Neutrophil (primary cell): ENCODE data around the gene FBXO9.

Experiments
- H3K27ac ChIP-seq: fragments of 200-600 bp; sonication (generic); 2 replicates; pipeline ENCODE4 v1.5.1; 2016; ENCODE audit warnings: mild to moderate bottlenecking, moderate library complexity
- H3K27me3 ChIP-seq: fragments of 200-600 bp; sonication (generic); 2 replicates; pipeline ENCODE4 v1.6.0; 2016; ENCODE audit warnings: mild to moderate bottlenecking
- H3K36me3 ChIP-seq: fragments of 200-600 bp; sonication (generic); 2 replicates; pipeline ENCODE4 v1.5.1; 2017
- H3K4me1 ChIP-seq, 2 experiments: fragments of 200-600 bp in 1 of 2; sonication (generic) in 1 of 2; 1 replicate in 1 of 2; 2 replicates in 1 of 2; pipeline versions ENCODE4 v1.5.1 to v1.6.1; 2013 to 2016; ENCODE audit warnings: low read depth in 1 of 2, low read length in 1 of 2, mild to moderate bottlenecking in 1 of 2, moderate library complexity in 1 of 2; ENCODE audit not compliant: control insufficient read depth in 1 of 2, insufficient read depth in 1 of 2
- H3K4me3 ChIP-seq, 2 experiments: fragments of 200-600 bp in 1 of 2; sonication (generic) in 1 of 2; 1 replicate in 1 of 2; 2 replicates in 1 of 2; pipeline ENCODE4 v1.5.1; 2013 to 2016; ENCODE audit warnings: low read depth in 1 of 2, low read length in 1 of 2, mild to moderate bottlenecking in 1 of 2, moderate library complexity in 1 of 2
- H3K9me3 ChIP-seq: fragments of 200-600 bp; sonication (generic); 2 replicates; pipeline ENCODE4 v1.5.1; 2016
- CTCF ChIP-seq: fragments of 200-600 bp; sonication (generic); IDR thresholded peaks from 2 replicates; pipeline ENCODE4 v1.5.1; 2016; ENCODE audit warnings: antibody characterized with exemption

FBXO9 gene

GRCh38 chr6:53032849-53033248 is 32.4 kb upstream of the FBXO9 start:
- H3K4me1 ChIP-seq = no peaks in the 10 kb centered on the region
- no peak overlapping the region for H3K4me3 ChIP-seq
- no peak for TF ChIP-seq CTCF
- H3K9me3 ChIP-seq = no peaks in the 10 kb centered on the region
- H3K27ac ChIP-seq = no peak overlapping the region
- H3K36me3 ChIP-seq = peaks cover 74% of the 10 kb centered on the region
- no peaks in the 10 kb centered on the region for H3K27me3 ChIP-seq

GRCh38 chr6:53033764-53034163 is 31.4 kb upstream of the FBXO9 start:
- H3K36me3 ChIP-seq = peaks cover 70% of the 10 kb centered on the region
- H3K27me3 ChIP-seq = no peaks in the 10 kb centered on the region
- H3K4me1 ChIP-seq = no peaks in the 10 kb centered on the region
- no peak overlapping the region for H3K27ac ChIP-seq
- no peak overlapping the region for H3K4me3 ChIP-seq
- no peak for TF ChIP-seq CTCF
- H3K9me3 ChIP-seq = no peaks in the 10 kb centered on the region

GRCh38 chr6:53035549-53036213 is 29.5 kb upstream of the FBXO9 start:
- H3K4me3 ChIP-seq = no peak overlapping the region
- H3K27me3 ChIP-seq = no peaks in the 10 kb centered on the region
- no peak overlapping the region for H3K27ac ChIP-seq
- H3K4me1 ChIP-seq = no peaks in the 10 kb centered on the region
- no peaks in the 10 kb centered on the region for H3K9me3 ChIP-seq
- H3K36me3 ChIP-seq = peaks cover 74% of the 10 kb centered on the region
- no peak for TF ChIP-seq CTCF

- TF ChIP-seq CTCF = no peak
- Histone ChIP-seq H3K27ac (no peak overlapping the region), H3K36me3 (peaks cover 70% of the 10 kb centered on the region)
Observed at GRCh38 chr6:53038141-53038540, 27.1 kb upstream of the FBXO9 start.

GRCh38 chr6:53038596-53038995 is 26.6 kb upstream of the FBXO9 start:
- H3K27me3 ChIP-seq = no peaks in the 10 kb centered on the region
- no peak overlapping the region for H3K4me3 ChIP-seq
- H3K4me1 ChIP-seq = no peaks in the 10 kb centered on the region
- no peak for TF ChIP-seq CTCF
- no peak overlapping the region for H3K27ac ChIP-seq
- no peaks in the 10 kb centered on the region for H3K9me3 ChIP-seq
- peaks cover 67% of the 10 kb centered on the region for H3K36me3 ChIP-seq

More at GRCh38 chr6:53038141-53038540, 27.1 kb upstream of the FBXO9 start:
- H3K9me3 ChIP-seq = no peaks in the 10 kb centered on the region
- H3K4me3 ChIP-seq = no peak overlapping the region
- no peaks in the 10 kb centered on the region for H3K4me1 ChIP-seq
- no peaks in the 10 kb centered on the region for H3K27me3 ChIP-seq
